Posterior vena cava (tissue), 2 donors: Measurements from ENCODE around the gene DNAJC10. TPM values are rescaled to one million over a fixed set of nuclear protein-coding genes. Genes with fewer than 3 reads are reported as not detected.
"Not testable (repeated sequence)": the region's sequence is repeated elsewhere in the genome, so short reads cannot be mapped to it uniquely, and the experiment has no call there.

Source experiments
- DNase-seq: peaks from one replicate; pipeline ENCODE4 v3.0.0-alpha.2; 2020; ENCODE audit warnings: low spot score
- intact Hi-C, 2 donors: fragments of 100-400 bp; cut with DNase I; formaldehyde crosslinking; loops; one replicate each; pipeline versions ENCODE4 v1.14.1 to v1.14.2; 2022 to 2023
- total RNA-seq, 2 donors: library from RNA; stranded (reverse); fragmentation: NEBNext Ultra II Directional; extraction: Animal tissue kit (Norgen Biotek cat#: 25700); gene quantifications; one replicate each; pipeline ENCODE4 v1.2.1, GENCODE V29; 2021
- donor health status: DM: yes; HTN: yes; CAD: no.
- donor health status: DM: yes; HTN: yes; CAD: no.

DNAJC10 gene
- total RNA-seq, 2 donors from 2014 or later = 103 TPM

GRCh38 chr2:182768950-182769349 lies 52.9 kb downstream of the DNAJC10 start:
- intact Hi-C loops, DNase-seq: not testable (repeated sequence)

- intact Hi-C loops = no loop called here
- no peak for DNase-seq
Observed at GRCh38 chr2:182779323-182779722, 63.3 kb downstream of the DNAJC10 start.

GRCh38 chr2:182781099-182781498 lies 65.0 kb downstream of the DNAJC10 start:
- DNase-seq, intact Hi-C loops: not testable (repeated sequence)

- intact Hi-C loops, DNase-seq: not testable (repeated sequence)
Observed at GRCh38 chr2:182782686-182783085, 66.6 kb downstream of the DNAJC10 start.

- DNase-seq = no peak
- intact Hi-C loops = no loop called here
Observed at GRCh38 chr2:182784058-182784706, 68.1 kb downstream of the DNAJC10 start.

- intact Hi-C loops = no loop called here
- DNase-seq = no peak
Observed at GRCh38 chr2:182784777-182785176, 68.7 kb downstream of the DNAJC10 start.

GRCh38 chr2:182792441-182792840 lies 76.4 kb downstream of the DNAJC10 start:
- DNase-seq = no peak
- intact Hi-C loops = no loop called here

GRCh38 chr2:182798736-182799135 lies 82.7 kb downstream of the DNAJC10 start:
- no peak for DNase-seq
- intact Hi-C loops = no loop called here

GRCh38 chr2:182804128-182804527 lies 88.1 kb downstream of the DNAJC10 start:
- DNase-seq = no peak
- intact Hi-C loops = no loop called here

GRCh38 chr2:182807319-182807718 lies 91.3 kb downstream of the DNAJC10 start:
- no peak for DNase-seq
- intact Hi-C loops = no loop called here

GRCh38 chr2:182810087-182810486 lies 94.0 kb downstream of the DNAJC10 start:
- intact Hi-C loops = no loop called here
- DNase-seq = no peak

GRCh38 chr2:182814380-182814779 lies 98.3 kb downstream of the DNAJC10 start:
- intact Hi-C loops = no loop called here
- DNase-seq = no peak

- no peak for DNase-seq
- intact Hi-C loops = no loop called here
Observed at GRCh38 chr2:182814804-182815203, 98.7 kb downstream of the DNAJC10 start.

GRCh38 chr2:182816866-182817265 lies 100.8 kb downstream of the DNAJC10 start:
- intact Hi-C loops = no loop called here
- no peak for DNase-seq

- no peak for DNase-seq
- intact Hi-C loops = no loop called here
Observed at GRCh38 chr2:182817558-182817957, 101.5 kb downstream of the DNAJC10 start.

- DNase-seq = no peak
- intact Hi-C loops = no loop called here
Observed at GRCh38 chr2:182818501-182818900, 102.4 kb downstream of the DNAJC10 start.

- no peak for DNase-seq
- intact Hi-C loops = no loop called here
Observed at GRCh38 chr2:182818925-182819324, 102.9 kb downstream of the DNAJC10 start.

GRCh38 chr2:182819412-182819811 lies 103.4 kb downstream of the DNAJC10 start:
- intact Hi-C loops = no loop called here
- no peak for DNase-seq

- intact Hi-C loops = no loop called here
- DNase-seq = no peak
Observed at GRCh38 chr2:182821182-182821581, 105.1 kb downstream of the DNAJC10 start.

GRCh38 chr2:182822733-182823132 lies 106.7 kb downstream of the DNAJC10 start:
- no peak for DNase-seq
- intact Hi-C loops = no loop called here

- DNase-seq = no peak
- intact Hi-C loops = no loop called here
Observed at GRCh38 chr2:182824056-182824766, 108.2 kb downstream of the DNAJC10 start.
